RWPE2 (cell line): Measurements from ENCODE around the gene SLC25A47.

Experiments used
- ATAC-seq: fragments of 200-7000 bp; cut with Tn5 transposase; 3 replicates; pipeline ENCODE4 v1.9.1; 2021; ENCODE audit warnings: low read depth
- DNase-seq: peaks from one replicate; pipeline ENCODE4 v3.0.0-alpha.2; 2020; ENCODE audit warnings: low spot score
- H3K27ac ChIP-seq: fragments of 450-650 bp; 2 replicates; pipeline ENCODE4 v1.5.1; 2017; ENCODE audit warnings: mild to moderate bottlenecking; ENCODE audit not compliant: poor library complexity, severe bottlenecking
- H3K27me3 ChIP-seq: fragments of 250-450 bp; sonication (Bioruptor Pico); 2 replicates; pipeline ENCODE4 v1.5.1; 2021; ENCODE audit warnings: mild to moderate bottlenecking, moderate library complexity; ENCODE audit not compliant: insufficient read depth, poor library complexity, severe bottlenecking
- H3K36me3 ChIP-seq: fragments of 250-450 bp; sonication (Bioruptor Pico); 2 replicates; pipeline ENCODE4 v1.5.1; 2020; ENCODE audit warnings: low read depth, mild to moderate bottlenecking, moderate library complexity
- H3K4me1 ChIP-seq: fragments of 250-450 bp; sonication (Bioruptor Pico); 2 replicates; pipeline ENCODE4 v1.5.1; 2021; ENCODE audit warnings: mild to moderate bottlenecking, moderate library complexity; ENCODE audit not compliant: insufficient read depth, poor library complexity, severe bottlenecking
- H3K4me3 ChIP-seq: fragments of 250-450 bp; sonication (Bioruptor Pico); 2 replicates; pipeline ENCODE4 v1.5.1; 2021; ENCODE audit warnings: mild to moderate bottlenecking, moderate library complexity; ENCODE audit not compliant: severe bottlenecking
- H3K9me3 ChIP-seq: fragments of 250-450 bp; sonication (Bioruptor Pico); 2 replicates; pipeline ENCODE4 v1.5.1; 2021; ENCODE audit warnings: mild to moderate bottlenecking, moderate library complexity; ENCODE audit not compliant: severe bottlenecking
- TF ChIP-seq, protein P1 (sequence below): fragments of 450-650 bp; IDR thresholded peaks from one replicate; pipeline ENCODE4 v1.5.1; 2017; ENCODE audit warnings: mild to moderate bottlenecking, moderate library complexity; ENCODE audit not compliant: poor library complexity, severe bottlenecking

SLC25A47 gene

DNA sequence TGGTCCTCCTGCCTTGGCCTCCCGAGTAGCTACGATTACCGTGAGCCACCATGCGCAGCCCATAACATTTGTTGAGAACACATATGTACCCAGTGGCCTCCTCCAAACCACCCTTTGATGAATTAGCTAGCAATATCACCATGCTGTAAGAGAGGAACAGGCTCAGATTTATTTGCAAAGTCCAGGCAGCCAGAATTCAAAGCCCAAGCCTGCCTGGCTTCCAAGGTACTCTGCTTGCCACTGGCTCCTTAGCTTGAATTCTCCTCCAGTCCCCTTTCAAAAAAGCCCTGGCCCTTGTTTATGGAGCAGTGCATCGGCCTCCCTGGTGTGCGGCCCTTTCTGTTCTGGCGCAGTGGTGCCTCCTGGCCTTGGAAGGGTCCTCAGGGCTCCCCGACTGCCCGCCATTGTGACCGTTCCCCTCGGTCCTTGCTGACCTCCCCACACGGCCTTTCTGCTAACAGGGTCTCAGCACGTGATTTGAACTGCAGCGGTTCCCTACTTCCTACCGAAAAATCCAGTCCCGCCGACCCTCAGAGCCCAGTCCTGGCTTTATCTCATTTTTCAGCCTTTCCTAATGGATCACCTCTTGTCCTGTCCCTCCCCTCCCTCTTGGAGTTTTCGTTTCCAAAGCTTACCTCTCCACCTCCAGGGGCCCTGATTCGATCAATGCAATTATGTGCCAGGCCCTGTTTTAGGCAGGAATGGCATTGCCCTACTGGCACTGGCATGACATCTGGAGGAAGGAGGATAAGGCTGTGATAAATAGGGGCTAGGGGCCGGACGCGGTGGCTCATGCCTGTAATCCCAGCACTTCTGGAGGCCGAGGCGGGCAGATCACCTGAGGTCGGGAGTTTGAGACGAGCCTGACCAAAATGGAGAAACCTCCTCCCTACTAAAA lies 38.9 kb upstream of the SLC25A47 start:
- DNase-seq (no peak), ATAC-seq (no peak)
- no peak overlapping the region for H3K4me3 ChIP-seq
- H3K27me3 ChIP-seq, result no peaks in the 10 kb centered on the region
- TF ChIP-seq, protein P1, sequence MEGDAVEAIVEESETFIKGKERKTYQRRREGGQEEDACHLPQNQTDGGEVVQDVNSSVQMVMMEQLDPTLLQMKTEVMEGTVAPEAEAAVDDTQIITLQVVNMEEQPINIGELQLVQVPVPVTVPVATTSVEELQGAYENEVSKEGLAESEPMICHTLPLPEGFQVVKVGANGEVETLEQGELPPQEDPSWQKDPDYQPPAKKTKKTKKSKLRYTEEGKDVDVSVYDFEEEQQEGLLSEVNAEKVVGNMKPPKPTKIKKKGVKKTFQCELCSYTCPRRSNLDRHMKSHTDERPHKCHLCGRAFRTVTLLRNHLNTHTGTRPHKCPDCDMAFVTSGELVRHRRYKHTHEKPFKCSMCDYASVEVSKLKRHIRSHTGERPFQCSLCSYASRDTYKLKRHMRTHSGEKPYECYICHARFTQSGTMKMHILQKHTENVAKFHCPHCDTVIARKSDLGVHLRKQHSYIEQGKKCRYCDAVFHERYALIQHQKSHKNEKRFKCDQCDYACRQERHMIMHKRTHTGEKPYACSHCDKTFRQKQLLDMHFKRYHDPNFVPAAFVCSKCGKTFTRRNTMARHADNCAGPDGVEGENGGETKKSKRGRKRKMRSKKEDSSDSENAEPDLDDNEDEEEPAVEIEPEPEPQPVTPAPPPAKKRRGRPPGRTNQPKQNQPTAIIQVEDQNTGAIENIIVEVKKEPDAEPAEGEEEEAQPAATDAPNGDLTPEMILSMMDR, result no peak
- peaks cover 5% of the 10 kb centered on the region; the same call in 1 of the 2 replicates for H3K36me3 ChIP-seq
- peak overlapping the region; percentile 39 for H3K27ac ChIP-seq
- H3K9me3 ChIP-seq, result no peaks in the 10 kb centered on the region
- H3K4me1 ChIP-seq, result peaks cover 24% of the 10 kb centered on the region

GRCh38 chr14:100285021-100285912 lies 37.9 kb upstream of the SLC25A47 start:
- Histone ChIP-seq H3K27ac (peak overlapping the region; percentile 39), H3K4me1 (peaks cover 22% of the 10 kb centered on the region), H3K4me3 (peak overlapping the region; percentile 88), H3K36me3 (peaks cover 1% of the 10 kb centered on the region; the same call in 1 of the 2 replicates), H3K27me3 (no peaks in the 10 kb centered on the region), H3K9me3 (no peaks in the 10 kb centered on the region)
- DNase-seq (no peak), ATAC-seq (peak; percentile 68)
- TF ChIP-seq, protein P1, result peak; percentile 99

- ATAC-seq (no peak), DNase-seq (no peak)
- TF ChIP-seq, protein P1, result no peak
- Histone ChIP-seq H3K9me3 (no peaks in the 10 kb centered on the region), H3K4me3 (peak overlapping the region; percentile 88), H3K27me3 (no peaks in the 10 kb centered on the region), H3K36me3 (no peaks in the 10 kb centered on the region; the same call in 1 of the 2 replicates), H3K4me1 (peaks cover 18% of the 10 kb centered on the region), H3K27ac (peak overlapping the region; percentile 39)
These were observed 37.2 kb upstream of the SLC25A47 start for GRCh38 chr14:100285913-100286400.

DNA sequence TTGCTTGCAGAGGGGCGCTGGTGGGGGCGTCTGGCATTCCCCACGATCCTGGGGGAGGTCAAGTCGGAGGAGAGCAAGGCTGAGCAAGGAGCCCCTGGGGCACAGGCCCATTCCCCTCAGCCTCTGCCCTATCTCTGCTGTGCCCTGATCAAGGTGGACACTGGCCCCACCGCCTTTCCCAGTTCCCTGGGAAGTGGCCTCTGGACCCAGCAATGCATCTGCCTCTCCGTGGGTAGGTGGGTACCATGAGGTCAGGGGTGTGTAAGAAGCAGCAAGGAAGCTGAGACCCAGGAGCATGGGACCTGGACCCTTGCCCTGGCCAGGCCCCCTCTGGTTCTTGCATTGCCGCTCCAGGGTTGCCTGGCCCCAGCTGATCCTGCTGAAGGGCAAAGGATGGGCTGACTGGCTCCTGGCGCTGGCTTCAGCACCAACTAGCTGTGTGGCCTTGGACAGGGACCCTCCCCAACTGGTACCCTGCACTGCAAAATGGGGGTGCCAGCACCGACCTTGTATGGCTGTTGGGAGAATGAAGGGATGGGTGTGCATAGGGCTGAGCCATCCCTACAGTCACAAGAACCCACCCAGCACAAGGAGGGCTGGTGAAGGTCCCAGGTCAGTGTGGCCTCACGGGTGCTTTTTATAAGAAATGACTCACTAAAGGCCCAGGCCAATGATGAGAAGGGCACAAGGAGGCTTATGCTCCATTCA lies 36.5 kb upstream of the SLC25A47 start:
- ATAC-seq (no peak), DNase-seq (no peak)

More for the DNA sequence above, 36.5 kb upstream of the SLC25A47 start:
- H3K9me3 ChIP-seq, result no peaks in the 10 kb centered on the region
- H3K27me3 ChIP-seq, result no peaks in the 10 kb centered on the region
- TF ChIP-seq, protein P1, result no peak
- no peak overlapping the region for H3K4me3 ChIP-seq
- H3K27ac ChIP-seq, result no peak overlapping the region
- peaks cover 11% of the 10 kb centered on the region for H3K4me1 ChIP-seq
- H3K36me3 ChIP-seq, result peaks cover 6% of the 10 kb centered on the region
